ENCODE measurements around the gene ST3GAL2.

- no peak for TF ChIP-seq CTCF (IDR thresholded peaks at IDR 0.05; ENCODE audit: low read length)
- TF ChIP-seq EZH2 (optimal IDR thresholded peaks at IDR 0.05; ENCODE audit: low read depth, low read length): no peak
Measured at GRCh38 chr16:70341600-70341999, 97.3 kb downstream of the ST3GAL2 start.

All from MM.1S (cell line).